WTC11 (cell line): Measurements from ENCODE around the gene HECW1.

Experiments
- ATF1 ChIP-seq: sonication (generic); formaldehyde crosslinking; IDR thresholded peaks from 2 replicates; pipeline ENCODE4 v1.8.1; 2023; ENCODE audit warnings: mild to moderate bottlenecking, moderate library complexity, missing genetic modification reagents
- CTCF ChIP-seq: fragments of 200-600 bp; IDR thresholded peaks from 2 replicates; pipeline ENCODE4 v1.8.0; 2022; ENCODE audit warnings: antibody characterized with exemption
- FOXK1 ChIP-seq: sonication (generic); formaldehyde crosslinking; IDR thresholded peaks from 2 replicates; pipeline ENCODE4 v1.8.0; 2022; ENCODE audit warnings: mild to moderate bottlenecking, moderate library complexity, missing genetic modification reagents
- GABPB1 ChIP-seq: sonication (generic); formaldehyde crosslinking; IDR thresholded peaks from 2 replicates; pipeline ENCODE4 v1.8.1; 2023; ENCODE audit warnings: mild to moderate bottlenecking, missing genetic modification reagents
- NR2C2 ChIP-seq: sonication (generic); formaldehyde crosslinking; IDR thresholded peaks from 2 replicates; pipeline ENCODE4 v1.8.0; 2022; ENCODE audit warnings: mild to moderate bottlenecking, missing genetic modification reagents
- NR3C1 ChIP-seq: sonication (generic); formaldehyde crosslinking; conservative IDR thresholded peaks from 2 replicates; pipeline ENCODE4 v1.8.1; 2023; ENCODE audit warnings: low read depth, mild to moderate bottlenecking, missing genetic modification reagents
- TEAD4 ChIP-seq: sonication (generic); formaldehyde crosslinking; IDR thresholded peaks from 2 replicates; pipeline ENCODE4 v1.8.0; 2022; ENCODE audit warnings: mild to moderate bottlenecking, missing genetic modification reagents
- ZNF416 ChIP-seq: fragments of 250-450 bp; sonication (Bioruptor Pico); IDR thresholded peaks from 2 replicates; pipeline ENCODE4 v1.9.0; 2021; ENCODE audit warnings: mild to moderate bottlenecking, inconsistent platforms

GRCh38 chr7:43406961-43407360, 294.5 kb downstream of the HECW1 start:
- TF ChIP-seq CTCF: no peak
- no peak for TF ChIP-seq NR2C2
- no peak for TF ChIP-seq ATF1 (CRISPR knock-in tag)
- no peak for TF ChIP-seq TEAD4 (CRISPR knock-in tag)
- no peak for TF ChIP-seq NR3C1
- TF ChIP-seq FOXK1 (CRISPR knock-in tag): no peak
- TF ChIP-seq GABPB1 (CRISPR knock-in tag): no peak
- TF ChIP-seq ZNF416 (CRISPR knock-in tag): no peak
